Bronchial epithelial cell (primary cell): Measurements from ENCODE around the gene XG. TPM values are rescaled to one million over a fixed set of nuclear protein-coding genes. Genes with fewer than 3 reads are reported as not detected.
"Not testable (repeated sequence)": the region's sequence is repeated elsewhere in the genome, so short reads cannot be mapped to it uniquely, and the experiment has no call there.

Source experiments
- DNase-seq: peaks from one replicate; pipeline ENCODE4 v3.0.0-alpha.2; 2010; ENCODE audit warnings: low read depth
- FAIRE-seq: peaks from 2 replicates; lab custom pipeline; 2011; peaks lifted over from hg19 to GRCh38; lab: Jason Lieb, UNC
- H3K27me3 ChIP-seq: 2 replicates; pipeline ENCODE4 v1.5.1; 2011; ENCODE audit warnings: low read length; ENCODE audit not compliant: control insufficient read depth, insufficient read depth
- H3K36me3 ChIP-seq: 2 replicates; pipeline ENCODE4 v1.5.1; 2011; ENCODE audit warnings: low read length; ENCODE audit not compliant: control insufficient read depth, insufficient read depth
- H3K4me3 ChIP-seq: 2 replicates; pipeline ENCODE4 v1.5.1; 2011; ENCODE audit warnings: mild to moderate bottlenecking, low read depth, low read length, control low read depth
- total RNA-seq: library from RNA; depleted of rRNA; stranded (reverse); fragments of >200 nt; gene quantifications from 2 replicates; pipeline ENCODE4 v1.2.1, GENCODE V29; 2014
- TF ChIP-seq, protein P1 (sequence below): IDR thresholded peaks from 2 replicates; pipeline ENCODE4 v1.5.1; 2011; ENCODE audit warnings: mild to moderate bottlenecking, moderate library complexity, low read length, control low read depth, inconsistent platforms; ENCODE audit not compliant: insufficient read depth, severe bottlenecking

The XG gene
- total RNA-seq, 1 donor from 2014 or later: 0.26 TPM

DNA sequence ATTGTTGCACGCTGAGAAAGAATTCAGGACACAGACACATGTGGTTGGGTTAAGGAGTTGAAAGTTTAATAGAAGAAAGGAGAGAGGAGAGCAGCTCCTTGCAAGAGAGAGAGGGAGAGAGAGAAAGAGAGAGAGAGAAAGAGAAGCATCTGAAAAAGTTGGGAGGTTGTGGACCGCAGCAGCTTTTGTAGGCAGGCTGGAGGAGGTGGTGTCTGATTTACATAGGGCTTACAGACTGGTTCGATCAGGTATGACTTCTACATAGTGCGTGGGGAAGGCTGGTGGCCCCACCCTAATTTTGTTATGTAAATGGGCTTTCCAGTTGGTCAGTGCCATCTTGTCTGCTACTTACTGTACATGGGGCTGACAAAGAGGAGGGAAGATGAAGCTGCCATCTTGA lies 49.4 kb downstream of the XG start:
- Histone ChIP-seq H3K4me3 (no peak overlapping the region), H3K27me3 (no peaks in the 10 kb centered on the region), H3K36me3 (no peaks in the 10 kb centered on the region)
- TF ChIP-seq, protein P1, sequence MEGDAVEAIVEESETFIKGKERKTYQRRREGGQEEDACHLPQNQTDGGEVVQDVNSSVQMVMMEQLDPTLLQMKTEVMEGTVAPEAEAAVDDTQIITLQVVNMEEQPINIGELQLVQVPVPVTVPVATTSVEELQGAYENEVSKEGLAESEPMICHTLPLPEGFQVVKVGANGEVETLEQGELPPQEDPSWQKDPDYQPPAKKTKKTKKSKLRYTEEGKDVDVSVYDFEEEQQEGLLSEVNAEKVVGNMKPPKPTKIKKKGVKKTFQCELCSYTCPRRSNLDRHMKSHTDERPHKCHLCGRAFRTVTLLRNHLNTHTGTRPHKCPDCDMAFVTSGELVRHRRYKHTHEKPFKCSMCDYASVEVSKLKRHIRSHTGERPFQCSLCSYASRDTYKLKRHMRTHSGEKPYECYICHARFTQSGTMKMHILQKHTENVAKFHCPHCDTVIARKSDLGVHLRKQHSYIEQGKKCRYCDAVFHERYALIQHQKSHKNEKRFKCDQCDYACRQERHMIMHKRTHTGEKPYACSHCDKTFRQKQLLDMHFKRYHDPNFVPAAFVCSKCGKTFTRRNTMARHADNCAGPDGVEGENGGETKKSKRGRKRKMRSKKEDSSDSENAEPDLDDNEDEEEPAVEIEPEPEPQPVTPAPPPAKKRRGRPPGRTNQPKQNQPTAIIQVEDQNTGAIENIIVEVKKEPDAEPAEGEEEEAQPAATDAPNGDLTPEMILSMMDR: no peak
- no peak for FAIRE-seq
- DNase-seq: no peak

DNA sequence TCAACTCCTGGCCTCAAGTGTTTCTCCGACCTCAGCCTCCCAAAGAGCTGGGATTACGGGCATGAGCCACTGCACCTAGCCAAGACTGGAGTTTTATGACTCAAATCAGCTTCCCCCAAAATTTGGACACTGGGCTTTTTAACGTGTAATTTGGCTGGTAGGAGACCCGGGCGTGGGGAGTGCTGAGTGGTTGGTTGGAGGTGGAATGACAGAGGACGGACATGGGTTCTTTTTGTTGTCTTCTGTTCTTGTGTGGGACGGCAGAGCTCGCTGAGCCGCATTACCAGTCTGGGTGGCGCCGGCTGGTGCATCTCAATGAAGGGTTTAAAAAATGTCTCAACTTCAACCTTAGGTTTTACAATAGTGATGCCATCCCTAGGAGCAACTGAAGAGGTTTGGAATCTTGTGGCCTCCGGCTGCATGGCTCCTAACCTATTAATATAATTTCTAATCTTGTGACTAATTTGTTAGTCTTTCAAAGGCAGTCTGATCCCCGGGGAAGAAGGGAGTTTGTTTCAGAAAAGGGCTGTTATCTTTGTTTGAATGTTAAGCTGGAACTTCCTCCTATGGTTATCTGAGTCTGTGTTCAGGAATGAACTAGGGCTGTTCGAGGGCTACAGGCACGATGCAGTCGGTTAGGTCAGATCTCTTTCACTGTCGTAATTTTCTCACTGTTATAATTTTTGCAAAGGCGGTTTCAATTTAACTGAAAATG lies 50.7 kb downstream of the XG start:
- DNase-seq, H3K4me3 ChIP-seq, H3K36me3 ChIP-seq, H3K27me3 ChIP-seq, FAIRE-seq: not testable (repeated sequence)

DNA sequence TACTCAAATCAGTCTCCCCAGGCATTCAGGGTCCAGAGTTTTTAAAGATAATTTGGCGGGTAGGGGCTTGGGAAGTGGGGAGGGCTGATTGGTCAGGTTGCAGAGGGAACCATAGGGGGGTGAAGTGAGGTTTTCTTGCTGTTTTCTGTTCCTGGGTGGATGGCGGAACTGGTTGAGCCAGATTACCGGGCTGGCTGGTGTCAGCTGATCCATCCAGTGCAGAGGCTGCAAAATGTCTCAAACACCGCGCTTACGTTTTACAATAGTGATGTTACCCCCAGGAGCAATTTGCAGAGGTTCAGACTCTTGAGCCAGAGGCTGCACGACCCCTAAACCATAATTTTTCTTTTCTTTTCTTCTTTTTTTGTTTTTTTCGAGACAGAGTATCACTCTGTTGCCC lies 51.6 kb downstream of the XG start:
- not testable (repeated sequence) for H3K36me3 ChIP-seq, DNase-seq, H3K4me3 ChIP-seq, H3K27me3 ChIP-seq, FAIRE-seq

DNA sequence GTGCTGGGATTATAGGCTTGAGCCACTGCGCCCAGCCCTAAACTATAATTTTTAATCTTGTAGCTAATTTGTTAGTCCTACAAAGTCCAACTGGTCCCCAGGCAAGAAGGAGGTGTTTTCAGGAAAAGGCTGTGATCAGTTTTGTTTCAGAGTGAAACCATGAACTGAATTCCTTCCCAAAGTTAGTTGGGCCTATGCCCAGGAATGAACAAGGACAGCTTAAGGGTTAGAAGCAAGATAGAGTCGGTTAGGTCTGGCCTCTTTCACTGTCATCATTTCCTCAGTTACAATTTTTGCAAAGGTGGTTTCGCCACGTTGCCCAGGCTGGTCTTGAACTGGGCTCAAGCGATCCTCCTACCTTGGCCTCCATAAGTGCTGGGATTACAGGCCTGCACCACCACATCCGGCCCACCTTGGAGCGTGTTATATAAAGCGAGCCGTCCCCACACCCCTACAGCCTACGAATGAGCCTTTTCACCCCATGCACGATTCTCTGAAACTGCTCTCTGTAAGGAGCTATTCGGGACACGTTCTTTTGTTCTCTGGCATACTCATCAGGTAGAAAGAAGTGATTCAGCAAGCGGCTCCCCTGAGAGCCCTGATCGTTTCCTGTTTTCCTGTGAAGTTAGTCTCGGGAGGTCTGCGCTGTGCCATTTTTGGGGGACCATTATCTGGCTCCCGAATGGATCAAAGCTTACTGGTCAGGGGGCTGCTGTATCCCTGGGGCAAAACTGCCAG lies 52.4 kb downstream of the XG start:
- not testable (repeated sequence) for H3K27me3 ChIP-seq, DNase-seq, H3K36me3 ChIP-seq, H3K4me3 ChIP-seq
- peak; percentile 95 for FAIRE-seq

DNA sequence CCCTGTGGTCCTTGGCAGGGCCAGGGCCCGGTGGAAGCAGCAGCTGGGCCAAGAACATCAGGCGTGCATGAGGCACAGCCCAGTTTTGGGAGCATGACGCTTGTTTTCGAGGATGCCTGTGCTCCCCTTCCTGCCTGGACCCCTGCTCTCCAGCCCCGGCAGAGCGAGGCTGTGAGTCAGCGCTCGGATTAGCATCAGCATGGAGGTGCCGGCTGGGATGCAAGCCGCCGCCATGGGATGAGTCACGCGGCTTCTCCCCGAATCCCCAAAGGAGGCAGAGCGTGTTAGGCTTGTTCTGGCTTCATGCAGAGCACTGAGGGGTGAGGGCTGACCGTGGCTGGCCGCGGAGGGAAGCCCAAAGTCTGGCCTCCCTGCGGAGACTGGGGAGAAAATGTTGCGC lies 53.0 kb downstream of the XG start:
- FAIRE-seq, H3K36me3 ChIP-seq, H3K4me3 ChIP-seq, H3K27me3 ChIP-seq, DNase-seq: not testable (repeated sequence)

DNA sequence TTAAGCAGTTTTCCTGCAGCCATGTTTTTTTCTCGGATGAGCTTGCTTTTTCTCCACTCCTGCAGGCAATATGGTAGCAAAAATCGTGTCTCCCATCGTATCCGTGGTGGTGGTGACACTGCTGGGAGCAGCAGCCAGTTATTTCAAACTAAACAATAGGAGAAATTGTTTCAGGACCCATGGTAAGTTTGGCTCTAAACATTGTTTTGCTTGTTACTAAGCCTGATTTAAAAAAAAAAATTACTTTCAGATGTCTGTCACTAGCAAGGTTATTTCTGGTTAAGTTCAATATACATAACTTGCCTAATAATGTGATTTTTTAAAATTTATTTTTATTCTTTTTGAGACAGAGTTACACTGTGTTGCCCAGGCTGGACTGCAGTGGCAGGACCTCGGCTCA lies 59.4 kb downstream of the XG start:
- Histone ChIP-seq H3K27me3 (no peaks in the 10 kb centered on the region), H3K4me3 (no peak overlapping the region), H3K36me3 (no peaks in the 10 kb centered on the region)
- DNase-seq (no peak), FAIRE-seq (no peak)
- TF ChIP-seq, protein P1: no peak

DNA sequence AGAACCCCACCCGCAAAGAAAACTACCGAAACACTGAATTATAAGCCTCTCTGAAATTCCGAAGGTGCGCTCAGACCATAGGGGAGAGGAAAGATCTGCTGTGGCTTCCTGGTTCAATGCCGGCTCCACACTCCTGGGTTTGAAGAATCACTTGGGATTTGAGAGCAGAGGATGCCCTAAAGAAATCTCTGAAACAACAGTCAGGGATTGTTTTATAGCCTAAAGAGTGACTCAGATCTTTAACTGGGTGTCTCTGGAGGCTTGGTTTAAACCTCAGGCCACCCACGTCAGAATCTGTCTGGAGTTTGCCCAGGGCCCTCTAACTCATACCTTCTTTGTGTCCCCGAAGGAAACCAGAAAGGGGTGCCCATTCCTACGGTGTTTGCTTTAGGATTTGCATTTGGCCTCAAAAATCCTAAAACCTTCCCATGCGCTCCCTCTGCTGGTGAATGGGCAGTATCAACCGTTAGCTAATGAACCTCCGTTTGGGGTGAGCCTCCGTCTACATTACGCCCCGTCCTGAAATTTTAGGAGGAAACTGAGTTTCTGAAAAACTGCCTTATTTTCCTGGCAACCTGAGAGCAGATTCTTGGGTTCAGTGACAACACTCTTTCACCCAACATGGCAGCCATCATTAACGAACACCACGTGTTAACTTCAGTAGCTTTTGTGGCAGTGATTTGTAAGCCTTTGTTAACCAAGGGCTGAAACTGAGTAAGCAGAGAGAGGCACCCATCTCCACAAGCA lies 60.5 kb downstream of the XG start:
- H3K27me3 ChIP-seq, H3K4me3 ChIP-seq, H3K36me3 ChIP-seq: not testable (repeated sequence)
- peak; percentile 98 for FAIRE-seq
- DNase-seq: peak; percentile 37
- TF ChIP-seq, protein P1: peak; percentile 48
